GM21367 (cell line): ENCODE data around the gene PTPRN2.

Source experiments
- ATAC-seq: cut with Tn5 transposase; IDR thresholded peaks from one replicate; pipeline ENCODE4 v1.9.1; 2021; ENCODE audit not compliant: unreplicated experiment

The PTPRN2 gene

DNA sequence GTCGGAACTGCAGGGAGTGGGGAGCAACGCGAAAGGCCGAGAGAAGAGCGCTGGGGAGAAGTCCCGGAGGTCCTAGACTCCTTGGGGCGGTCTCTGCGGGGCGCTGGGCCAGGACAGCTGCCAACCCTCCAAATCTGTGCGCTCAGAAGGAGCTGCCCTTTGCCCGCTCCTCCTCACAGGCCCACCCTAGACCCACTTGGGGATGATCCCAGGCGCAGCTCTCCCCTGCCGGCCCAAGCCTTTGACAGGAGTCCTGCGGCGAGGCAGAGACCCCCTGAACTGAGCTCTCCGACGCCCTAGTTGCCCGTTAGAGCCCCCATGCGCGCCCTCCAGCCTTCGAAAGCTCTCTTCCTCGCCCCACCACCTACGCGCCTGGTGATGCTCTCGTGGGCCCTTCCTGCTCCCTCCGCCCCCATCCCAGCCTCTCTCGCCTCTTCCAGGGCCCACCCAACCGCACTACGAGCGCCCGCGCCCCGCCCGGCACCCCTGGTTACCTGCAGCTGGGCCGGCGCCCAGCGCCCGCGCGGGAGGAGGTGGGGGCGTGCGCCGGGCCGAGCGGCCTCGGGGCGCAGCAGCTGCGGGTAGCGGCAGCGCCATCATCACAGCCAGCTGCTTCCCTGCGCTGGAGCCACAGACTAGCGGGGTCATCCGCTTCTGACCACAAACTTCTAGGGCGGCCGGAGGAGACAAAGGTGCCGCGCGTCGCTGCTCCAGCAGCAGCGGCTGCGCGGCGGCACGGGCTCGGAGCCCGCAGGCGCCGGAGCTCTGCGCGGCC lies 897.4 kb downstream of the PTPRN2 start:
- no peak for ATAC-seq

DNA sequence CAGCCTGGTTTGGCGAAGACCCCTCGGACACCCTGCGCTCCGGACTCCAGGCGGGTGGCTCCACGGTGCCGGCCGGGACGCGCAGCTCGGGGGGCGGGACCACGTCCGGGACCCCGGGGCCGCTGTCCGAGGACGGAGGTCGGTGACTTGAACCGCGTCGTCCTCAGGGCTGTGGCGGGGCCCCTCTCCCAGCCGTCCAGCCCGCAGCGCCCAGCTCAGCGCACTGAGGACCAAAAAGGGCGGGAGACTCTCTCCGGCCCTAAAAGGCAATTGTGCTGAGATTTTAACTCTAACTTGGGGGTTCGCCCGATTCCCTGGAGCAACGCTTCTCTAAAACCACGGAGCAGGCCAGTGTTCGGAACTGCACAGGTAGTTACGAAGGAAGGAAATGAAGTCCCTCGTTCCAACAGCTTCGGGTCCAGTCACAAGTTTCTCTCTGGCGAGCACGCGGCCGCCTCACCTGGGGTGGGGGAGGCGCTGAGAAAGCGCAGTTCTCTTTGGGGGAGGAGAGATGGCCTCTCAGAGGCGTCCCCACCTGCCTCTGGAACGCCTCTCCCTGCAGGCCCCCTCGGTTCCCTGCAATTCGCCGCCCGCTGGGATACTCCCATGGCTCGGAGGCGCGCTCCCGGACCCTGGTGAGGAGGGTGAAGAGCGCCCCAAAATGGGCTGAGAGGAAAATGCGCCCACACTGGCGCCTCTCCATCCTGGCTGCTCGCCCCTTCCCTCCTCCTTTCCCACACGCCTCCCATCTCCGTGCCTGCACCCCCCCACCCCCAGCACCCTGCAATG lies 898.2 kb downstream of the PTPRN2 start:
- no peak for ATAC-seq

DNA sequence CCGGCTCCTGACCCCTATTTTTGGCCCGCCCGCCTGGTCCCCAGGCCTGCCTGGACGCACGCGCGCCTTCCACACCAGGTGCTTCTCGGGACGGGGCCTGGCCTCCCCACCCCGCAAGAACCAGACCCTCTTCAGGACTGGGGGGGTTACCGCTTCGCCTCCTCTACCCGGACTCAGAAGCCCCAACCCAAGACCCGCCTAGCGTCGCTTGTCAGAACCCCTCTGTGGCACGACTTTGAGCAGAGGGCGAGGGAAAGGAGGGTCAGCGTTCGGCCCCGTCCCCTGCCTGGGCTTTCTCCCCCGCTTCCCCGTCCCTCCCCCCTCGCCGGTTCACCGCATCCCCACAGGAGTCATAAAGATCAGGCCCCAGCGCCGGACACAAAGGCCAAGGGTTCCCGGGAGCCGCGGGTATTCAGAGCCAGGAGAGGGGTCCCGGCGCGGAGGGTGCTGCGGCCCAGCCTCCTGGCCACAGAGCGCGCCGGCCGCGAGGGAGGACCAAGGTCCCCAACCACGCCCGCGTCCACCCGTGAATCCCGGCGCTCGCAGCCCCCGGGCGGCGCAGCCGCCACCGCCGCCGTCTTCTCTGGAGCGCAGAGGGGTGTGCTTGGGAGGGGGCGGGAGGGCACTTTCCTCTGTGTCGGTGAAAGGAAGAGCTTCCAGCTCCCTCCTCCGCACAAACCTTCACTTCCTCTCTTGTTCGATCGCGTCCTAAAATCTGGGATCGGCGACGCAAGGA lies 898.9 kb downstream of the PTPRN2 start:
- ATAC-seq = no peak

DNA sequence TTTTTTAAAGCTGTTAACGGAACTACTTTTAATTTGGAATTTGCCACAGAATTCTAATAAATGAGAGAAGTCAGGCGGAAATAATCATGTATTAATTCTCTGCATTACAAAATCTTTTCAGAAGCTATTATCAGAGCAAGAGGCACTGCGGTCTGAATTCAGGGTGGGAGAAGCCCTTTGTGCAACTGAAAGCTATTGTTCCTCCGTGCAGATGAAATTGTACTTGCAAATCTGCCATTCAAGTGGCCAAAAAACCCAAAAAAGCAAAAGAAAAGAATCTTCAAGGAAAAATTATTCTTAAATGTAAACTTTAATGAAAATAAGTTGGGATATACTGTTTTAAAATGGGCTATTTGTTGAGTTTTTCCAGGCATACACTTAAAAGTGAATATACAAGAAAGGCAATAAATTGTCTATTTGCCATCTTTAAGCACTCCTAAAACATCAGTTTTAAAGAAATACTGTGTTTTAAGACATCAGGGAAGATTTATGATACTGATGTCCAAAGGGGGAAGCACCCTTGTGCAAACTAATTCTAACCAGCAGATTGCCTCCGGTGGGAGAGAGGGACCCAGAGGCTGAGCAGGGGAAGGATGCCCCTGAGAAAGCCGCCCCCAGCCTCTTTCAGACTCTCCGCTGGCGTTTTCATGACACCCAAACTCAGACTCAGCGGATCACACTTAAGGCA lies 899.6 kb downstream of the PTPRN2 start:
- no peak for ATAC-seq

DNA sequence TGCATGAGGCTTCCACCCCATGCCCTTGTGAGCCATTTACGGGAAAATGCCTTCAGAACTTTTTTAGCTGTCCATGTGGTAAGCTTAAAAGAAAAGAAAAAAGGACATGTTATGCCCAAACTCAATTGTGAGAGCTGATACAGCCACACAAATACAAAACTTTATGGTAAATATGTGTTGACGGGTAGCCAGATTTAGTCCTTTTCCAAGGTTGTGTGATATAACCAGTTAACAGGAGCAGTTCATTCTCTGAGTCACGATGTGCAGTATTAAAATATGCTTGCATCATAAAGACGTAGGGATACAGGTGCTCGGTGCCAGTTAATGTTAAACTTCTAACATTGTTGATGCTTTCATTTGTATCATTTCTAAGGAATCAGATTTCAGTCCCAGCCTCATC lies 900.5 kb downstream of the PTPRN2 start:
- no peak for ATAC-seq

DNA sequence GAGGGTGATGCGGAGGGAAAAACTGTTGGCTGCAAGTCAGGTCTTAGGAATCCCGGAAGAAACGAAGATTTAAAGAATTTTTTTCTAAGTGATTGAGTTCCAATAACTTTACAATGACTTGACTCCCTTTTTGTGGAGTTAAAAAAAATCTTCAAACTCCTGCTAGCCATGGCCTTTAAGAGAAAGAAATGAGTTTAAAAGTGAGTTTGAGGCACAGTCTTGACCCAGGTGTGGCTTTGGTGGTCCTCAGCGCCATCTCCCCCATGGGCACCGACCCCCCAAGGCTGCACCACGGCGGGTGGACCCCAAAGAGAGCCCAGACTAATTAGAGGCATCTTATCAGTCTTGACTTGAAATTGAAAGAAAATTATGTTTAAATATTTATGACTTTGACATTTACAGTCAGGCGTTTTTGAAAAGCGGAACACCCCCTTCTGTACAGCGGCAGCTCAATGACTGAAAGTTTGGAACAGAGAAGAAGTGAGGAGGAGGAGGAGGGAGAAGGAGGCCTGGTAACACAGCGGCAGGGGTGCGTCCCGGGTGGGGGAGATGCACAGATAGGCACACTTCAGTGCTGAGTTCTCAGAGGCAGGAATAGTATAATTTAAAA lies 901.2 kb downstream of the PTPRN2 start:
- no peak for ATAC-seq

DNA sequence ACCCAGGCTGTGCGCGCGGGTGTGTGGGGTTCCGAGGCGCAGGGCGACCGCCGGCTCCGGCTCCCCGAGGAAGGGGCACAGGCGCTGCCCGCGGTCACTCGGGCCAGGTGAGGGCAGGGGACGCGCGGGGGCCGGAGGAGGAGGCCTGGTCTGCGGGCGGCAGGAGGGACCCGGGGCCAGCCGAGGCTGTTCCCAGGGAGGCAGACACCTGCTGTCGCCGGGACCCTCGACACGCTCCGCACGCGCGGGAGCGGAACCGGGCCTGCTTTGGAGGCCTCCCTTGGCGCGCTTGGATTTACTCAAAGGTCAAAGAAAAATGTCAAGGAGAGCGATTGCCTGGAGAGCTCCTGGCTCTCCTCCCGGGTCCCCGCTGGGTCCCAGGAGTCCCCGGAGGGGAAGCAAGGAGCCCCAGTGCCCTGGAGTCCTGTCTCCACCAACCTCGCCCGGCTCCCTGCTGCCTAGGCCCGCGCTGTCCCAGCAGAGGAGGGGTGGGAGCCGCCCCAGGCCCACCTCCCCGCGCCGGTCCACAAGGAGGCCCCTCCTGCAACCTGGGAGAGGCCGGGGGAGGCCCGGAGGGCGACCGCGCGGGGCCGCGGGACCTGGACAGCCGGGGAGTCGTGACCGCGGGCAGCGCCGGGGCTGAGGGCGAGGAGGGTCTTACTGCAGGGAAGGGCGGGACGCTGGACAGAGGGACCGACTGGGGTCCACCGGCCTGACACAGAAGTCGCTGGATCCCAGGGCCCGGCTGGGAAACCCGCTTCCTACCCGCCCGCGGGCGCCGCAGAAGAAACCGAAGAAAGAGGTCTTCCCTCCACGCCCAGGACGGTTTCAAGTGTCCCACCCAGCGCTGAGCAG lies 902.0 kb downstream of the PTPRN2 start:
- no peak for ATAC-seq

DNA sequence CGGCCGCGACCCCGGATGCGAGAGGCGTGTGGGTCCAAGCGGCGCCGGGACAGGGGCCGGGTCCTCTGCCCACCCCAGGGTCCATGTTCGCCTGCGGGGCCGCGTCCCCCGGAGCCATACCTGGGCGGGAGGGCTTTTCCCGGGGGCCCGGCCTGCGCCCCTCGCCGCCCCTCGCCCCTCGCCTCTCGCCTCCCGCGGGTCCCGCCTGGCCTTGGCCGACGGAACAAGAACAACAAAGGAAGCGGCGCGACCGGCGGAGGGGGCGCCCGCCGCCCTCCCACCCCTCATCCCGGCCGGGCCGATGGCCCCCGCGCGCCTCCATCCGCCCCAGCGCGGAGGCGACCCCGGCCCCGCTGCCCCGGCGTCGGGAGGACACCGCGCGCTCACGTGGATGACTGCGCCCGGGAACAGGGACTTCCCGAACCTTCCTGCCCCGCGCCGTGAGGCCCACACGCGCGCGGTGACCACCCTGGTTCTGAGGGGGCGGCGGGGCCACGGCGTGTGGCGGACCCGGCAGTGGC lies 902.7 kb downstream of the PTPRN2 start:
- no peak for ATAC-seq

DNA sequence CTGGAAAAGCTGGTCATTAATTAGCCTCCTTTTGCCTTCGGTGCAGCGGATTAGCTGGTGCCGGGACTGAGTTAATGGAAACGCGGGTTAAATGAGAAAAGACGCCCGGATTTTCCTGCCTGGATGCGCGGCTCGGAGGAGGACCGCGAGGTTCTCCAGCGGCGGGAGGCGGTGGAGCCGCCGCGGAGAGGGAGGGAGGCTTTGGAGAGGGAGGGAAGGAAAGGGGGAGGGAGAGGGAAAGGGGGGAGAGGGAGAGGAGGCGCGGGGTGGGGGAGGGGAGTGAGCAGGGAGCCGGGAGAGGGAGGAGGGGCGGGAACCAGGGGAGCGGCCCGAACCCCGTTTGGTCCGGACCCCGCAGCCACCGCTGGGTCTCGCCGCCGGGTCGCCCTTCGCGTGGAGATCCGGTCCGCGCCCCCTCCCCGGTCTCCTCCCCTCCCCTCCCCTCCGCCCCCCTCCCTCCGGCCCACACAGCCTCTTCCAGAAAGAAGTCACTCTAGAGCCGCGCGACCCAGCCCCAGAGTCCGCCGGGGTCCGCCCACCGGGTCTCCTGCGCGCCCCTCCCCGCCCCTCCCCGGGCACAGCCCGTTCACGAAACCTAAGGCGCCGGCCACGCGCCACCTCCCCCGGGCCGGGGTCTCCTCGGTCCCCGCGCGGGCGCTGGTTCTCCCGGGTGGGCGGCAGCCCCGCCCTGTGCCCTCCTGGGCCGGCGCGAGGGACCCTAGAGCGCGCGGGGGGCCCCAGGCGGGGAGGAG lies 903.3 kb downstream of the PTPRN2 start:
- ATAC-seq = no peak

DNA sequence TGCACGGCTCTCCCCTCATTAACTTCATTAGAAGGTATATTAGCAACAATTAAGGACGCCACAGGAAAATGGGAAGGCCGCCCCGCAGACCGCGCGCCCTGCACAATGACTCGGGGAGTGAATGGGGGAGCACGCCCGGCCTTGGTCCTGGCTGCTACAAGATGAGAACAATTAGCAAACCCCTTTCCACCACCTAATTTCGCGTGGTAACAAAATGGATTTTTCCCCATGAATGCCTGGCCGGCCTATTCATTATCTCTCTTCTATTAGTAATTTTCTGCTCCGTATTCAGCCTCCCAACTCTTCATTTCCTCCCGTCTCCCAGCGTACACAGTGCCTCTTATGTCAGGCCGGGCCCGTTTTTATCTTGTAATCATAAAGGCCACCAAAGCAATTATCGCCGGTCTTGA lies 903.9 kb downstream of the PTPRN2 start:
- no peak for ATAC-seq

DNA sequence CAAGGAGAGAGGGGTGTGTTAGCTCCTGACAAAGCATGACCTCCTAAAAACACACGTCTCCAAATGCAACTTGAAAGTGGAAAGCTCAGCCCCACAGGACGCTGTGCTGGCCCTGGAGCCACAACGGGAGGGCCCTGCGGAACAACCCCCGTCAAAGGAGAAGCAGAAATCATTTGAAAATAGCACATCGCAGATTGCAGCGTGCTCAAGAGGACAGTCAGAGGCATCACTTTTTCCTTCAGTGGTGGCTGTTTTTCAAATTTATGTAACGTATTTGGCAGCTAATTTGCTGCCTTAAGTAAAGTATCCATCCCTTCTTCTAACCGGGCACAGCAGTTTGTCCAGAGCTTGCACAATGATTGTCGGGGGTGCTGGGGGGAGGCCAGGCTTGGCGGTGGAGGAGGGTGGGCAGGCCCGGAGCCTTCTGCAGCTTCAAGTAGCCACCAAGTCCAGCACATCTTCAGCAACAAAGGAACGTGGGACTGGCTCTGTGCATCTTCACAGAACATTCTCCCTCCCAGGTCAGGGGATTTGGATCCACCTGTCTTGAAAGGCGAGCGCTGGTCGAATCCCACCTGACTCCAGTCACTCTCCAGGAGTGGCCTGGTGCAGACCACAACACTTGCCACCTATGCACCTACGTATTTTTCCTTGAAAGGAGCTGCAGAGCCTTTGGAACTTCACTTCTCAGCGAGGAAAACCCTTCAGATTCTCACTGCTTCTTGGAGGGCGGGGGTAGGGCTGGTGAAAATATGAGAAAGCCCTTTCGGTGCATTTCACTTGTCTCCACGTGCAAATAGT lies 904.5 kb downstream of the PTPRN2 start:
- no peak for ATAC-seq

DNA sequence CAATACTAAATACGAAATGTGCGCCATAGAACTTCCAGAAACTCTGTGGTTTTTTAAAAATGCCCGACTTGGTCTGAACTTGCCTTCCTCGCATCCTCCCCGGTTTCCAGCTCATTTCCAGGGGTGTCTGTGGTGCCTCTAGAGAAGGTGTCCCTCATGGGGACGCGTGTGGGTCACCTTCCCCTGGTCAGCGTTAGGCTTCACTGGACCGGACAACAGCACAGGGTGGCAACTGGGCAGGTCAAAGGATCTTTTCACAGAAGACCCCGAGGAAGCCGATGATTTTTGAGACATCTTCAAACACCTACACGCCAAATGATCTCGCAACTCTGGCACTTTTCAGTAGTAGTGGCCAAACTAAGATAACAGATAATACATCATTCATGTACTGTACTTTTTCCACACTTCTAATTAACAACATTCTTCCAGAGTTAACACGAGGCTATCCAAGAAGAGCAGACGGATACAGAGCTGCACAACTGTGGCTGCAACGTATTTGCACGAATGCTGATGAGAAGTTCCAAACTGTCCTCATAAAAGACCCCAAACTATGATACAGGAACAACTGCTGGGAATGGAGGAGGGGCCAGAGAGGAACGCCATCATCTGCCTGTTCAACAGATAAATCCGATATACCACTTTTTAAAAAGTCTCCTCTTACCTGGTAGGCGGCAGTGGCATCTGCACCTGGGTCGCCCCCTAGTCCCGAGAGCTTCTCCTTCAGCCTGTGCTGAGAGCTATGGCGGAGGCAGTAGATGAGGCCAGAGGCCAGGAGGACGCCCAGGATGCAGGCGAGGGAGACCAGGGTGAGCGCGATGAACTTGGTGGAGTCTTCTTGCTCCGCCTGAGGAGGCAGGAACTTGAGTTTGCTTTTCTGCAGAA lies 905.3 kb downstream of the PTPRN2 start:
- no peak for ATAC-seq

DNA sequence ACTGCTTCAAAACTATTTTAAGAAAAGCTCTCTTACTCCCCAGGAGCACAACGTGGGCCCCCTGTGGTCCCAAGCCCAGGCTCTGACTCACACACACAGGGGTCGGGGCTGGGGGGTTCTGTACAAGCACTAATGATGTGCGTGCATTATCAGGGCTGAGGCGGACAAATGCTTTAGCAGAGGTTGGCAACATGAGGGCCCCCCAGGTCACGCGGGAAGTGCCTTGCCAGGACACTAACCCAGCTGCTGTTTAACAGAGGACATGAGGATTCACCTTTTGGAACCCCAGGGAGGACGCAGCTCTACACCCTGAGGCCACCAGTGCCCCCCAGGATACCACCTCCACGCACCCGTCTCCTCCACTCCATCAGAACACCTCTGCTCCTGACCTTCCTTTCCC lies 908.0 kb downstream of the PTPRN2 start:
- ATAC-seq = no peak

DNA sequence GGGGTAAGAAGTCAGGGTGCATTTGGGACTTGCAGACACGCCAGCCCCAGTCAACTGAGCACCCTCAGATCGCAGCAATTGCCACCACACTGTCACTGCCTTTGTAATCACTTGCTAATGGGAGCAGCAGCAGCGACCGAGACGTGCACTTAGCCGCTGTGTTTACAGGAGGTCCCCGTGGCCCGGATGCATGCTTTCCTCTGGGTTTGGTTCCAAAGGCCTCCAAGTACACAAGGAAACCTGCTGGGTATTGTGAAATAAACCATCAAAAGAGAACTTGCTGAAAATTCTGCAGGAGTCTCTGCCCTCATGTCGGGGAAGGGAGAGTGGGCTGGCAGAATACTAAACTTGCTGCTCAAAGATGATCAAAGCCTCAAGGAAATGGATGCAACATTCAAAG lies 909.1 kb downstream of the PTPRN2 start:
- ATAC-seq = no peak

DNA sequence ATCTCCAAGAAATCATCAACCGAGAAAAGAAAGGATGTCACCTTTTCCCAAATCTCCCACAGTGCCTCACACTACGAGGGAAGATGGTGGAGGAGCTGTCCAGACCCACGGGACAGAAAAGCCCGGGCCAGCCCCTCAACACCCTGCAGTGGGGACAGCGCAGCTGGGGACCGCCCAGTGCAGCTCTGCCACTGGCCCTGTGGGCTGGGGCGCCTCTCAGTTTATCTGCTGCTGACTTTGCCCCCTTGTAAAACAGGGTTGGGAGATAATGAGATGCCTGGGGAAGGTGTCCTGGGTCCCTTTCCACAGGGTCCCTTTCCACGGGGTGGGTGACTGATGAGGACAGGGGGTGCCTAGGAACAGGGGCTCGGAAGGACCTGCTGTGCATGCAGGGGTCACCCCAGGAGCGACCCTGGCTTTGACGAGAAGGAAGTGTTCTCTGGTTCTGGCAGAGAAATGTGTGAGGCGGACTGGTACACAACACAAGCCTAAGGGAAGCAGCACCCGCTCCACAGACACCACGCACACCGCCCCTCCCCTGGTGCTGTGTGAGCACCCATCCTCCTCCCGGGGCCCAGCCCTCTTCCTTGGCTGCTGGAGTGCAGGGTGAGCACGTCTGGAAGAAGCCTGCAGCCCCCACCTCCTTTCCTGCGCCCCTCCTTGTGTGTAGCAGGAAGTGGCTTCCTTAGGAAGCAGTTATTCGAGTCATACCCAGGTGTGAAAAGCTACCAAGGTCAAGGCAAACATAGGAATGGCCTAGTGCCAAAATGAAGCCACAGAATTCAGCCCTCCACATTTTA lies 911.0 kb downstream of the PTPRN2 start:
- no peak for ATAC-seq

DNA sequence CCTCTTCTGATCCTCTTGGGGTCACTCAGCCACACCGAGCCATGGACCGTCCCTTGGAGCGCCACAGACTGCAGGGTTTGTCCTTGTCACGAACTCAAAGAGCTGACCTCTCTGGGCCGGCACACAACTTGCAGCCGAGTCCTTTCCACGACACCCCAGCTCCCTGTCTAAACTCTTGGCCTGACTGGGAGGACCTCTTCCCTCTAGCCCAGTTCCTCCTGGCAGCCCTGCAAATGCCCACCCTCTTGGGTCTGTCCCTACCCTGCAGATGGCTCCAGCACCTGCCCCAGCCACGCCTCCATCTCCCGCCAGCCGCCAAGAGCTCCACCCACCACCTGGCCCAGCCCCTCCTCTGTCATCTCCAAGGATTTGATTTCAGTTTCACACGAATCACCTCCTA lies 911.6 kb downstream of the PTPRN2 start:
- no peak for ATAC-seq
